GM06990 (cell line): ENCODE measurements around the gene EPHB1.

Source experiments
- DNase-seq: peaks from one replicate; pipeline ENCODE4 v3.0.0-alpha.2; 2011; ENCODE audit not compliant: insufficient read length; ENCODE audit errors: extremely low read depth
- H3K27me3 ChIP-seq: replicated peaks from 2 replicates; pipeline ENCODE4 v1.6.0; 2011; ENCODE audit warnings: low read length; ENCODE audit not compliant: control insufficient read depth, insufficient read depth
- H3K36me3 ChIP-seq: 2 replicates; pipeline ENCODE4 v1.5.1; 2011; ENCODE audit warnings: low read length; ENCODE audit not compliant: control insufficient read depth, insufficient read depth
- H3K4me3 ChIP-seq: replicated peaks from 2 replicates; pipeline ENCODE4 v1.5.1; 2011; ENCODE audit warnings: low read depth, mild to moderate bottlenecking, control low read depth, low read length
- CTCF ChIP-seq: IDR thresholded peaks from 2 replicates; pipeline ENCODE4 v1.5.1; 2011; ENCODE audit warnings: low read length, control low read depth, mild to moderate bottlenecking, inconsistent platforms; ENCODE audit not compliant: insufficient read depth, poor library complexity, severe bottlenecking

EPHB1 gene

DNA sequence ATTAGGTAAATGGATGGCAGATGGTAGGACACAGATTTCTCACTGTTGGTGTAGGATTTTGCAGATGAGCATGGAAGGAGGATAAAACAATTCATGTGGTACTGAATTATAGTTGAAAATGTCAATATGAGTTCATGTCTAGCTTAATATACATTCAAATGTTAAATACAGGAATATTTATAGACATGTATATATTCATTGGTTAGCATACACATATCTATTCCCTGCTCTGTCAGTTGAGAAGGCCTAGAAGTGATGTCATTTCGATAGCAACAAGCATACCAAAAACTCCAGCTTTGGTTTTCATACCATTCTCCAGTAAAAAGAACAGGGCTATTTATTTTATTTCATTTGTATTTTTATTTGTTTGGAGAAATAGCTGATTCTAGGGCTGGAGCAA, 497.1 kb downstream of the EPHB1 start:
- DNase-seq: no peak
- Histone ChIP-seq H3K4me3 (no peak overlapping the region), H3K36me3 (no peaks in the 10 kb centered on the region), H3K27me3 (no peaks in the 10 kb centered on the region)
- TF ChIP-seq CTCF: no peak

GRCh38 chr3:135301670-135302069, 506.6 kb downstream of the EPHB1 start:
- no peaks in the 10 kb centered on the region for H3K27me3 ChIP-seq
- no peaks in the 10 kb centered on the region for H3K36me3 ChIP-seq
- DNase-seq: no peak
- H3K4me3 ChIP-seq: no peak overlapping the region
- TF ChIP-seq CTCF: no peak

- DNase-seq: no peak
- no peak overlapping the region for H3K4me3 ChIP-seq
- no peaks in the 10 kb centered on the region for H3K27me3 ChIP-seq
- H3K36me3 ChIP-seq: no peaks in the 10 kb centered on the region
- no peak for TF ChIP-seq CTCF
Observed at GRCh38 chr3:135304378-135304777, 509.3 kb downstream of the EPHB1 start.
